ENCODE results near the gene ACTN1.

ACTN1 gene

GRCh38 chr14:68951035-68951797 is 27.9 kb downstream of the ACTN1 start:
- DNase-seq (ENCODE audit: low read depth), result no peak

GRCh38 chr14:68950111-68950510 is 29.0 kb downstream of the ACTN1 start:
- DNase-seq (ENCODE audit: low read depth), result no peak

- no peak for DNase-seq (ENCODE audit: low read depth)
Observed at GRCh38 chr14:68949601-68949965, 29.5 kb downstream of the ACTN1 start.

- no peak for DNase-seq (ENCODE audit: low read depth)
Observed at GRCh38 chr14:68948686-68949600, 30.2 kb downstream of the ACTN1 start.

GRCh38 chr14:68947802-68948201 is 31.3 kb downstream of the ACTN1 start:
- no peak for DNase-seq (ENCODE audit: low read depth)

GRCh38 chr14:68946489-68946822 is 32.6 kb downstream of the ACTN1 start:
- no peak for DNase-seq (ENCODE audit: low read depth)

- no peak for DNase-seq (ENCODE audit: low read depth)
Observed at GRCh38 chr14:68945585-68946488, 33.3 kb downstream of the ACTN1 start.

- DNase-seq (ENCODE audit: low read depth), result no peak
Observed at GRCh38 chr14:68945190-68945584, 33.9 kb downstream of the ACTN1 start.

- no peak for DNase-seq (ENCODE audit: low read depth)
Observed at GRCh38 chr14:68944162-68944561, 34.9 kb downstream of the ACTN1 start.

- no peak for DNase-seq (ENCODE audit: low read depth)
Observed at GRCh38 chr14:68943107-68943506, 36.0 kb downstream of the ACTN1 start.

GRCh38 chr14:68942296-68943035 is 36.6 kb downstream of the ACTN1 start:
- DNase-seq (ENCODE audit: low read depth), result no peak

GRCh38 chr14:68941820-68942219 is 37.3 kb downstream of the ACTN1 start:
- DNase-seq (ENCODE audit: low read depth), result no peak

GRCh38 chr14:68940614-68941185 is 38.4 kb downstream of the ACTN1 start:
- DNase-seq (ENCODE audit: low read depth), result no peak

GRCh38 chr14:68939893-68940613 is 39.0 kb downstream of the ACTN1 start:
- DNase-seq (ENCODE audit: low read depth), result no peak

GRCh38 chr14:68939181-68939892 is 39.8 kb downstream of the ACTN1 start:
- DNase-seq (ENCODE audit: low read depth), result no peak

GRCh38 chr14:68938271-68939150 is 40.6 kb downstream of the ACTN1 start:
- DNase-seq (ENCODE audit: low read depth), result no peak

GRCh38 chr14:68937471-68938270 is 41.4 kb downstream of the ACTN1 start:
- no peak for DNase-seq (ENCODE audit: low read depth)

GRCh38 chr14:68936980-68937379 is 42.1 kb downstream of the ACTN1 start:
- no peak for DNase-seq (ENCODE audit: low read depth)
